SK-N-SH (cell line): ENCODE data around the gene SNAP29. TPM values are rescaled to one million over a fixed set of nuclear protein-coding genes. Genes with fewer than 3 reads are reported as not detected.

Source experiments
- CTCF ChIA-PET: fragments of 300-600, 350-600 bp; formaldehyde crosslinking; extraction: SDS; loops from one replicate; lab custom pipeline; 2021; lab: Yijun Ruan, JAX
- POLR2A ChIA-PET: fragments of 350-600 bp; sonication (Branson Sonifier 250); formaldehyde crosslinking; extraction: SDS; loops from one replicate; lab custom pipeline; 2020; ENCODE audit warnings: antibody characterized with exemption, inconsistent platforms; lab: Yijun Ruan, JAX
- DNase-seq: peaks from one replicate; pipeline ENCODE4 v3.0.0; 2012
- H2AFZ ChIP-seq: fragments of 200-600 bp; sonication (generic); 2 replicates; pipeline ENCODE4 v1.8.1; 2016; ENCODE audit warnings: antibody characterized with exemption, mild to moderate bottlenecking, low read depth
- H3F3A ChIP-seq: fragments of 200-600 bp; sonication (generic); replicated peaks from 2 replicates; pipeline ENCODE3; 2016; ENCODE audit warnings: antibody characterized with exemption, mild to moderate bottlenecking; ENCODE audit not compliant: insufficient read depth
- H3K27ac ChIP-seq, 2 experiments: fragments of 200-500 bp in 1 of 2; fragments of 200-600 bp in 1 of 2; sonication (Bioruptor generic) in 1 of 2; sonication (generic), shearing (Covaris generic) in 1 of 2; 2 replicates each; pipeline versions ENCODE4 v1.5.1 to v1.6.1; 2014 to 2016; ENCODE audit warnings: low read depth in 2 of 2, inconsistent platforms in 1 of 2, low read length in 1 of 2, mild to moderate bottlenecking in 1 of 2, mixed read lengths in 1 of 2
- H3K27me3 ChIP-seq: fragments of 200-600 bp; sonication (generic), shearing (Covaris generic); 2 replicates; pipeline ENCODE4 v1.6.1; 2016; ENCODE audit warnings: mixed run types; ENCODE audit not compliant: insufficient read depth
- H3K36me3 ChIP-seq, 2 experiments: fragments of 200-500 bp in 1 of 2; fragments of 200-600 bp in 1 of 2; sonication (Bioruptor generic) in 1 of 2; sonication (generic) in 1 of 2; replicated peaks in 1 of 2; 2 replicates each; pipeline versions ENCODE3 to v1.5.1; 2014 to 2016; ENCODE audit warnings: low read length in 1 of 2, mild to moderate bottlenecking in 1 of 2; ENCODE audit not compliant: insufficient read depth in 2 of 2, control insufficient read depth in 1 of 2
- H3K4me1 ChIP-seq, 2 experiments: fragments of 200-500 bp in 1 of 2; fragments of 200-600 bp in 1 of 2; sonication (Bioruptor generic) in 1 of 2; sonication (generic), shearing (Covaris generic) in 1 of 2; 2 replicates each; pipeline versions ENCODE4 v1.5.1 to v1.6.1; 2014 to 2016; ENCODE audit warnings: low read depth in 1 of 2, low read length in 1 of 2, mixed run types in 1 of 2; ENCODE audit not compliant: insufficient read depth in 2 of 2, control insufficient read depth in 1 of 2
- H3K4me2 ChIP-seq: fragments of 200-600 bp; sonication (generic), shearing (Covaris generic); 2 replicates; pipeline ENCODE4 v1.6.1; 2017; ENCODE audit warnings: mixed run types
- H3K4me3 ChIP-seq, 2 experiments: fragments of 200-500 bp in 1 of 2; fragments of 200-600 bp in 1 of 2; sonication (Bioruptor generic) in 1 of 2; sonication (generic), shearing (Covaris generic) in 1 of 2; 2 replicates each; pipeline versions ENCODE4 v1.5.1 to v1.8.1; 2014 to 2016; ENCODE audit warnings: low read depth in 2 of 2, inconsistent platforms in 1 of 2, low read length in 1 of 2, mild to moderate bottlenecking in 1 of 2, mixed read lengths in 1 of 2, moderate library complexity in 1 of 2
- H3K79me2 ChIP-seq: fragments of 200-600 bp; sonication (generic); 2 replicates; pipeline ENCODE4 v1.8.1; 2017; ENCODE audit warnings: mild to moderate bottlenecking; ENCODE audit not compliant: insufficient read depth
- H3K9ac ChIP-seq: fragments of 200-600 bp; sonication (generic); 2 replicates; pipeline ENCODE4 v1.6.1; 2017; ENCODE audit warnings: mixed run types
- H3K9me2 ChIP-seq: fragments of 200-600 bp; sonication (generic); 2 replicates; pipeline ENCODE4 v1.6.1; 2017; ENCODE audit warnings: mixed run types
- H3K9me3 ChIP-seq: fragments of 200-600 bp; sonication (generic); 2 replicates; pipeline ENCODE4 v1.6.1; 2017; ENCODE audit warnings: mixed run types, mild to moderate bottlenecking, moderate library complexity
- H4K20me1 ChIP-seq: fragments of 200-600 bp; sonication (generic); 2 replicates; pipeline ENCODE4 v1.6.1; 2017; ENCODE audit warnings: mild to moderate bottlenecking, mixed run types; ENCODE audit not compliant: insufficient read depth
- CHD2 ChIP-seq: fragments of 150-350 bp; IDR thresholded peaks from 2 replicates; pipeline ENCODE4 v1.6.1; 2018; ENCODE audit warnings: low read length; ENCODE audit not compliant: partially characterized antibody
- ELF1 ChIP-seq: IDR thresholded peaks from 2 replicates; pipeline ENCODE4 v1.4.0; 2012
- EZH2phosphoT487 ChIP-seq: fragments of 200-600 bp; sonication (generic); IDR thresholded peaks from 2 replicates; pipeline ENCODE4 v1.6.1; 2017; ENCODE audit warnings: low read depth, mixed run types, mild to moderate bottlenecking, antibody characterized with exemption, moderate library complexity, borderline replicate concordance
- FOSL2 ChIP-seq: IDR thresholded peaks from 2 replicates; pipeline ENCODE4 v1.4.0; 2012; ENCODE audit warnings: low read depth, mild to moderate bottlenecking, moderate library complexity, borderline replicate concordance
- MEF2A ChIP-seq: IDR thresholded peaks from 2 replicates; pipeline ENCODE4 v1.4.0; 2012; ENCODE audit warnings: low read depth, borderline replicate concordance
- MXI1 ChIP-seq: IDR thresholded peaks from 2 replicates; pipeline ENCODE4 v1.6.1; 2012; ENCODE audit warnings: mild to moderate bottlenecking, low read depth, low read length, improper control_type of control experiment
- NRF1 ChIP-seq: IDR thresholded peaks from 2 replicates; pipeline ENCODE4 v1.6.1; 2012; ENCODE audit warnings: low read depth, mild to moderate bottlenecking, low read length
- POLR2AphosphoS5 ChIP-seq: IDR thresholded peaks from 2 replicates; pipeline ENCODE4 v1.6.1; 2012; ENCODE audit warnings: low read depth, low read length
- RAD21 ChIP-seq: IDR thresholded peaks from 2 replicates; pipeline ENCODE4 v1.6.1; 2012; ENCODE audit warnings: mild to moderate bottlenecking, low read length
- RCOR1 ChIP-seq: fragments of 150-350 bp; IDR thresholded peaks from 2 replicates; pipeline ENCODE4 v1.6.1; 2017; ENCODE audit warnings: antibody characterized with exemption, low read length
- RFX5 ChIP-seq: IDR thresholded peaks from 2 replicates; pipeline ENCODE4 v1.6.1; 2012; ENCODE audit warnings: mild to moderate bottlenecking, improper control_type of control experiment, low read length
- SMC3 ChIP-seq: IDR thresholded peaks from 2 replicates; pipeline ENCODE4 v1.6.1; 2012; ENCODE audit warnings: low read depth, low read length, improper control_type of control experiment
- USF1 ChIP-seq: IDR thresholded peaks from 2 replicates; pipeline ENCODE4 v1.4.0; 2012; ENCODE audit warnings: low read depth, borderline replicate concordance
- WGBS: methylation state at CpG from one replicate; pipeline ENCODE4 v1.1.6; 2017; ENCODE audit warnings: low lambda C conversion rate; 5-methylcytosine and 5-hydroxymethylcytosine counted together
- polyA plus RNA-seq, 3 experiments: library from polyadenylated mRNA; depleted of rRNA; stranded (reverse); fragments of >200 nt; gene quantifications; 2 replicates each; pipeline ENCODE4 v1.2.3, GENCODE V29; 2012
- TF ChIP-seq, protein P1 (sequence below): IDR thresholded peaks from 2 replicates; pipeline ENCODE4; 2012
- TF ChIP-seq, protein P2 (sequence below): fragments of 150-350 bp; IDR thresholded peaks from 2 replicates; pipeline ENCODE4 v1.6.1; 2017; ENCODE audit warnings: antibody characterized with exemption, low read length, low read depth, borderline replicate concordance
- TF ChIP-seq, protein P3 (sequence below): IDR thresholded peaks from 2 replicates; pipeline ENCODE4 v1.4.0; 2012; ENCODE audit warnings: low read depth, borderline replicate concordance

Gene SNAP29
- polyA plus RNA-seq, 1 of the 3 experiments (the other 2 are of a cell fraction): 37.3 TPM

DNA sequence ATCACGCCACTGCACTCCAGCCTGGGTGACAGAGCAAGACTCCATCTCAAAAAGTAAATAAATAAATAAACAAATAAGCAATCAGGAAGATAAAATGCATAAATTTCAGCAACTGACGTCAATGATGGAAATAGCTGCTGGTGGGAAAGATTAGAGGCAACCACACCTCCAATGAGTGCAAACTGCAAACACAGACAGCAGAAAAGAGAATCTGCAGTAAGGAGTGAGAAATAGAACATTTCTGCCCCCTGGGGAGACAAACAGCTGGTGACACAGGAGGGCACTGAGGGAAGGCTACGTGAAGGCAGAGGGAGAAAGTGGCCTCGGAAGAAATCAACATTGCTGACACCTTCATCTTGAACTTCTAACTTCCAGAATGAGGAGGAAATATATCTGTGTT lies 6.7 kb upstream of the SNAP29 start:
- no peak overlapping the region for H3K27ac ChIP-seq
- peaks cover 35% of the 10 kb centered on the region; the same call in 1 of the 2 replicates for H4K20me1 ChIP-seq
- no peak overlapping the region for H3K4me2 ChIP-seq
- no peaks in the 10 kb centered on the region for H3K9me3 ChIP-seq
- TF ChIP-seq, protein P1, sequence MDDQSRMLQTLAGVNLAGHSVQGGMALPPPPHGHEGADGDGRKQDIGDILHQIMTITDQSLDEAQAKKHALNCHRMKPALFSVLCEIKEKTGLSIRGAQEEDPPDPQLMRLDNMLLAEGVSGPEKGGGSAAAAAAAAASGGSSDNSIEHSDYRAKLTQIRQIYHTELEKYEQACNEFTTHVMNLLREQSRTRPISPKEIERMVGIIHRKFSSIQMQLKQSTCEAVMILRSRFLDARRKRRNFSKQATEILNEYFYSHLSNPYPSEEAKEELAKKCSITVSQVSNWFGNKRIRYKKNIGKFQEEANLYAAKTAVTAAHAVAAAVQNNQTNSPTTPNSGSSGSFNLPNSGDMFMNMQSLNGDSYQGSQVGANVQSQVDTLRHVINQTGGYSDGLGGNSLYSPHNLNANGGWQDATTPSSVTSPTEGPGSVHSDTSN: no peak
- TF ChIP-seq RAD21: peak; percentile 38
- H3K9ac ChIP-seq: no peak overlapping the region
- H3K79me2 ChIP-seq: peaks cover 94% of the 10 kb centered on the region
- no peak for DNase-seq
- ChIA-PET POLR2A (no interaction called here), CTCF (interaction anchor here (0.6 to 5.9 kb wide), 3 partner anchors 48 to 53 kb away, joined by 3 to 26 read pairs (median 3); no protein-coding TSS in a partner anchor)
- 87% methylated on average over 4 of the region's 4 CpGs for whole genome bisulfite sequencing
- no peaks in the 10 kb centered on the region for H3K9me2 ChIP-seq
- no peak overlapping the region for H2AFZ ChIP-seq
- H3K36me3 ChIP-seq: peaks cover 0 to 3% of the 10 kb centered on the region in 2 experiments
- H3K4me3 ChIP-seq: no peak overlapping the region
- peaks cover 5 to 7% of the 10 kb centered on the region in 2 experiments; a peak in 2 of 4 replicates for H3K4me1 ChIP-seq
- H3F3A ChIP-seq: peaks cover 15% of the 10 kb centered on the region
- no peaks in the 10 kb centered on the region for H3K27me3 ChIP-seq

- peaks cover 33% of the 10 kb centered on the region; the same call in 1 of the 2 replicates for H4K20me1 ChIP-seq
- H3K9me2 ChIP-seq: no peaks in the 10 kb centered on the region
- peaks cover 0 to under 1% of the 10 kb centered on the region in 2 experiments for H3K36me3 ChIP-seq
- no peak overlapping the region for H2AFZ ChIP-seq
- H3K4me1 ChIP-seq: peaks cover 9 to 11% of the 10 kb centered on the region in 2 experiments; a peak in 2 of 4 replicates
- no peak overlapping the region for H3K9ac ChIP-seq
- no peak overlapping the region for H3K4me3 ChIP-seq
- ChIA-PET CTCF (interaction anchor here (0.6 to 5.9 kb wide), 3 partner anchors 48 to 53 kb away, joined by 3 to 26 read pairs (median 3); no protein-coding TSS in a partner anchor), POLR2A (interaction anchor here (1.0 kb wide), 1 partner anchor 18 kb away, joined by 3 read pairs; no protein-coding TSS in a partner anchor)
- WGBS: 90% methylated on average over 6 of the region's 6 CpGs
- no peak for DNase-seq
- H3K4me2 ChIP-seq: no peak overlapping the region
- H3K79me2 ChIP-seq: peaks cover 94% of the 10 kb centered on the region
- no peaks in the 10 kb centered on the region for H3K27me3 ChIP-seq
- H3K9me3 ChIP-seq: no peaks in the 10 kb centered on the region
- peaks cover 15% of the 10 kb centered on the region for H3F3A ChIP-seq
- H3K27ac ChIP-seq: no peak overlapping the region
- TF ChIP-seq MXI1 (no peak), EZH2phosphoT487 (no peak), MEF2A (no peak), CHD2 (no peak), POLR2AphosphoS5 (no peak), NRF1 (no peak), SMC3 (no peak), RFX5 (no peak), RCOR1 (no peak), ELF1 (no peak), FOSL2 (no peak), USF1 (no peak)
- TF ChIP-seq, protein P2, sequence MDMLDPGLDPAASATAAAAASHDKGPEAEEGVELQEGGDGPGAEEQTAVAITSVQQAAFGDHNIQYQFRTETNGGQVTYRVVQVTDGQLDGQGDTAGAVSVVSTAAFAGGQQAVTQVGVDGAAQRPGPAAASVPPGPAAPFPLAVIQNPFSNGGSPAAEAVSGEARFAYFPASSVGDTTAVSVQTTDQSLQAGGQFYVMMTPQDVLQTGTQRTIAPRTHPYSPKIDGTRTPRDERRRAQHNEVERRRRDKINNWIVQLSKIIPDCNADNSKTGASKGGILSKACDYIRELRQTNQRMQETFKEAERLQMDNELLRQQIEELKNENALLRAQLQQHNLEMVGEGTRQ: no peak
- TF ChIP-seq, protein P3, sequence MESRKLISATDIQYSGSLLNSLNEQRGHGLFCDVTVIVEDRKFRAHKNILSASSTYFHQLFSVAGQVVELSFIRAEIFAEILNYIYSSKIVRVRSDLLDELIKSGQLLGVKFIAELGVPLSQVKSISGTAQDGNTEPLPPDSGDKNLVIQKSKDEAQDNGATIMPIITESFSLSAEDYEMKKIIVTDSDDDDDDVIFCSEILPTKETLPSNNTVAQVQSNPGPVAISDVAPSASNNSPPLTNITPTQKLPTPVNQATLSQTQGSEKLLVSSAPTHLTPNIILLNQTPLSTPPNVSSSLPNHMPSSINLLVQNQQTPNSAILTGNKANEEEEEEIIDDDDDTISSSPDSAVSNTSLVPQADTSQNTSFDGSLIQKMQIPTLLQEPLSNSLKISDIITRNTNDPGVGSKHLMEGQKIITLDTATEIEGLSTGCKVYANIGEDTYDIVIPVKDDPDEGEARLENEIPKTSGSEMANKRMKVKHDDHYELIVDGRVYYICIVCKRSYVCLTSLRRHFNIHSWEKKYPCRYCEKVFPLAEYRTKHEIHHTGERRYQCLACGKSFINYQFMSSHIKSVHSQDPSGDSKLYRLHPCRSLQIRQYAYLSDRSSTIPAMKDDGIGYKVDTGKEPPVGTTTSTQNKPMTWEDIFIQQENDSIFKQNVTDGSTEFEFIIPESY: no peak
Observed at GRCh38 chr22:20852503-20852902, 6.3 kb upstream of the SNAP29 start.
